HCT116 (cell line): ENCODE measurements around the gene C17orf100. TPM values are rescaled to one million over a fixed set of nuclear protein-coding genes. Genes with fewer than 3 reads are reported as not detected.

Experiments
- ATAC-seq: fragments of 200-7000 bp; cut with Tn5 transposase; 2 replicates; pipeline ENCODE4 v1.9.1; 2020; ENCODE audit warnings: mild to moderate bottlenecking, moderate library complexity
- BruUV-seq: library from RNA; stranded (reverse); fragments of 400-500 nt; replicated peaks from 2 replicates; lab custom pipeline; 2021; lab: Mats Ljungman, UMichigan
- CTCF ChIA-PET: fragments of 300-600 bp; sonication (Branson Sonifier 250); formaldehyde crosslinking; loops from one replicate; lab custom pipeline; 2021; ENCODE audit warnings: antibody characterized with exemption; lab: Charles Lee
- POLR2A ChIA-PET: fragments of 300-600, 350-600 bp; sonication (Branson Sonifier 250); formaldehyde crosslinking; loops from one replicate; lab custom pipeline; 2021; ENCODE audit warnings: antibody characterized with exemption; lab: Charles Lee
- RAD21 ChIA-PET, 2 experiments: fragments of 300-600 bp; sonication (Branson Sonifier 250); formaldehyde crosslinking; loops; one replicate each; lab custom pipeline; 2023; ENCODE audit warnings: low total read pairs in 2 of 2; ENCODE audit not compliant: uncharacterized antibody in 2 of 2, unreplicated experiment in 2 of 2, low non-redundant PET in 1 of 2; lab: Charles Lee
- DNase-seq: peaks from one replicate; pipeline ENCODE4 v3.0.0-alpha.2; 2010; ENCODE audit warnings: low read depth, low spot score
- H2AFZ ChIP-seq: fragments of 200-600 bp; shearing (Covaris generic), sonication (generic); 2 replicates; pipeline ENCODE4 v1.6.1; 2017; ENCODE audit warnings: low read depth, mixed run types, mixed read lengths, antibody characterized with exemption, low read length; ENCODE audit not compliant: poor library complexity, severe bottlenecking
- H3K27ac ChIP-seq: 2 replicates; pipeline ENCODE4 v1.5.1; 2012; ENCODE audit warnings: low read depth, low read length
- H3K27me3 ChIP-seq: fragments of 200-600 bp; sonication (generic); 2 replicates; pipeline ENCODE4 v1.6.1; 2016; ENCODE audit warnings: mixed run types, low read length, mixed read lengths; ENCODE audit not compliant: insufficient read depth
- H3K36me3 ChIP-seq, 2 experiments: fragments of 200-500 bp in 1 of 2; fragments of 200-600 bp in 1 of 2; sonication (Bioruptor generic) in 1 of 2; sonication (generic) in 1 of 2; 2 replicates each; pipeline versions ENCODE4 v1.5.1 to v1.6.1; 2014 to 2016; ENCODE audit warnings: low read length in 2 of 2, inconsistent platforms in 1 of 2, mixed read lengths in 1 of 2, mixed run types in 1 of 2; ENCODE audit not compliant: insufficient read depth in 2 of 2, control insufficient read depth in 1 of 2
- H3K4me1 ChIP-seq, 2 experiments: fragments of 200-600 bp in 1 of 2; sonication (generic) in 1 of 2; 2 replicates each; pipeline versions ENCODE4 v1.5.1 to v1.6.1; 2012 to 2017; ENCODE audit warnings: low read length in 2 of 2, inconsistent platforms in 1 of 2, mild to moderate bottlenecking in 1 of 2, mixed read lengths in 1 of 2, mixed run types in 1 of 2, moderate library complexity in 1 of 2; ENCODE audit not compliant: insufficient read depth in 2 of 2, control insufficient read depth in 1 of 2
- H3K4me2 ChIP-seq: fragments of 200-600 bp; sonication (generic); 2 replicates; pipeline ENCODE4 v1.6.1; 2017; ENCODE audit warnings: mixed run types, low read length, mixed read lengths
- H3K4me3 ChIP-seq, 2 experiments: fragments of 200-600 bp in 1 of 2; sonication (generic) in 1 of 2; replicated peaks in 1 of 2; 2 replicates each; pipeline ENCODE4 v1.5.1; 2011 to 2016; ENCODE audit warnings: low read length in 2 of 2, control low read depth in 1 of 2, low read depth in 1 of 2, mild to moderate bottlenecking in 1 of 2, mixed read lengths in 1 of 2, mixed run types in 1 of 2
- H3K79me2 ChIP-seq: fragments of 200-600 bp; sonication (generic); 2 replicates; pipeline ENCODE4 v1.6.1; 2017; ENCODE audit warnings: mild to moderate bottlenecking, mixed run types, low read length, moderate library complexity, mixed read lengths; ENCODE audit not compliant: insufficient read depth
- H3K9ac ChIP-seq: fragments of 200-600 bp; sonication (generic); 2 replicates; pipeline ENCODE4 v1.6.1; 2016; ENCODE audit warnings: low read length, mixed read lengths
- H3K9me2 ChIP-seq: fragments of 200-600 bp; sonication (generic), shearing (Covaris generic); 2 replicates; pipeline ENCODE4 v1.6.1; 2017; ENCODE audit warnings: mixed run types, mild to moderate bottlenecking, moderate library complexity; ENCODE audit not compliant: insufficient read depth
- H3K9me3 ChIP-seq, 2 experiments: fragments of 200-500 bp in 1 of 2; fragments of 200-600 bp in 1 of 2; sonication (Bioruptor generic) in 1 of 2; sonication (generic) in 1 of 2; 2 replicates each; pipeline ENCODE4 v1.6.1; 2014 to 2017; ENCODE audit warnings: low read length in 2 of 2, mixed read lengths in 2 of 2, inconsistent platforms in 1 of 2, low read depth in 1 of 2, mild to moderate bottlenecking in 1 of 2, mixed run types in 1 of 2, moderate library complexity in 1 of 2; ENCODE audit not compliant: control insufficient read depth in 1 of 2, insufficient read depth in 1 of 2
- H4K20me1 ChIP-seq: fragments of 200-600 bp; sonication (generic), shearing (Covaris generic); 2 replicates; pipeline ENCODE4 v1.6.1; 2017; ENCODE audit warnings: mixed run types, mild to moderate bottlenecking, moderate library complexity; ENCODE audit not compliant: insufficient read depth
- CBX3 ChIP-seq: IDR thresholded peaks from 2 replicates; pipeline ENCODE4 v1.6.1; 2012; ENCODE audit warnings: low read depth
- CEBPB ChIP-seq: IDR thresholded peaks from 2 replicates; pipeline ENCODE4 v1.6.1; 2012; ENCODE audit warnings: low read depth
- CTCF ChIP-seq, 3 experiments: fragments of 200-600 bp in 1 of 3; sonication (generic) in 1 of 3; IDR thresholded peaks in 2 of 3; conservative IDR thresholded peaks in 1 of 3; 2 replicates each; pipeline ENCODE4 v1.5.1; 2012 to 2017; ENCODE audit warnings: low read depth in 2 of 3, low read length in 2 of 3, antibody characterized with exemption in 1 of 3, borderline replicate concordance in 1 of 3, control low read depth in 1 of 3, mild to moderate bottlenecking in 1 of 3, mixed read lengths in 1 of 3, mixed run types in 1 of 3, moderate library complexity in 1 of 3; ENCODE audit not compliant: insufficient read depth in 1 of 3
- EGR1 ChIP-seq: IDR thresholded peaks from 2 replicates; pipeline ENCODE4 v1.6.1; 2012; ENCODE audit warnings: low read depth
- EZH2 ChIP-seq: fragments of 200-600 bp; sonication (generic); IDR thresholded peaks from 2 replicates; pipeline ENCODE4 v1.6.1; 2017; ENCODE audit warnings: antibody characterized with exemption, mixed run types
- EZH2phosphoT487 ChIP-seq: fragments of 200-600 bp; IDR thresholded peaks from 2 replicates; pipeline ENCODE4 v1.6.1; 2018; ENCODE audit warnings: antibody characterized with exemption, borderline replicate concordance
- FOSL1 ChIP-seq: IDR thresholded peaks from 2 replicates; pipeline ENCODE4 v1.6.1; 2012; ENCODE audit warnings: low read depth
- JUND ChIP-seq: IDR thresholded peaks from 2 replicates; pipeline ENCODE4 v1.6.1; 2012
- MAX ChIP-seq: IDR thresholded peaks from 2 replicates; pipeline ENCODE4 v1.6.1; 2012
- POLR2A ChIP-seq: IDR thresholded peaks from 2 replicates; pipeline ENCODE4 v1.7.0; 2011; ENCODE audit warnings: borderline replicate concordance; ENCODE audit not compliant: insufficient read depth, insufficient read length; ENCODE audit errors: extremely low read depth
- RAD21 ChIP-seq: IDR thresholded peaks from 2 replicates; pipeline ENCODE4 v1.6.1; 2012; ENCODE audit warnings: low read depth, mild to moderate bottlenecking
- SIN3A ChIP-seq: IDR thresholded peaks from 2 replicates; pipeline ENCODE4 v1.6.1; 2012; ENCODE audit warnings: low read depth
- SP1 ChIP-seq: IDR thresholded peaks from 2 replicates; pipeline ENCODE4 v1.6.1; 2012; ENCODE audit warnings: low read depth
- SRF ChIP-seq: IDR thresholded peaks from 2 replicates; pipeline ENCODE4 v1.6.1; 2012; ENCODE audit warnings: low read depth
- TCF7L2 ChIP-seq: IDR thresholded peaks from 2 replicates; pipeline ENCODE4 v1.7.0; 2011; ENCODE audit warnings: borderline replicate concordance, inconsistent platforms; ENCODE audit not compliant: insufficient read depth, insufficient read length; ENCODE audit errors: extremely low read depth
- YY1 ChIP-seq: IDR thresholded peaks from 2 replicates; pipeline ENCODE4 v1.6.1; 2011; ENCODE audit warnings: low read length, low read depth, moderate library complexity, mild to moderate bottlenecking; ENCODE audit not compliant: insufficient replicate concordance; ENCODE audit errors: extremely low read depth
- ZFX ChIP-seq: fragments of 450-650 bp; IDR thresholded peaks from 2 replicates; pipeline ENCODE4 v1.6.1; 2017
- intact Hi-C: fragments of 100-400 bp; cut with micrococcal nuclease; formaldehyde crosslinking; loops from 2 replicates; pipeline ENCODE4 v1.10.0; 2022
- total RNA-seq: library from RNA; stranded (reverse); gene quantifications from one replicate; pipeline ENCODE4 v1.2.1, GENCODE V29; 2021; ENCODE audit not compliant: unreplicated experiment
- TF ChIP-seq, protein P1 (sequence below): IDR thresholded peaks from 2 replicates; pipeline ENCODE4 v1.6.1; 2012; ENCODE audit warnings: low read depth
- TF ChIP-seq, protein P2 (sequence below): IDR thresholded peaks from 2 replicates; pipeline ENCODE4 v1.6.1; 2011; ENCODE audit warnings: mild to moderate bottlenecking, low read length, moderate library complexity; ENCODE audit not compliant: insufficient replicate concordance; ENCODE audit errors: extremely low read depth
- TF ChIP-seq, protein P3 (sequence below): IDR thresholded peaks from 2 replicates; pipeline ENCODE4 v1.6.1; 2012

C17orf100 gene
- total RNA-seq, 1 experiment from 2014 or later: 0.76 TPM

GRCh38 chr17:6681671-6682070, 30.1 kb downstream of the C17orf100 start:
- Histone ChIP-seq H3K4me2 (no peak overlapping the region), H2AFZ (no peak overlapping the region), H3K36me3 (no peaks in the 10 kb centered on the region), H3K27ac (no peak overlapping the region), H3K9me3 (no peaks in the 10 kb centered on the region), H3K79me2 (no peaks in the 10 kb centered on the region), H3K9me2 (no peaks in the 10 kb centered on the region), H3K4me3 (no peak overlapping the region), H3K9ac (no peak overlapping the region), H3K4me1 (no peaks in the 10 kb centered on the region), H4K20me1 (no peaks in the 10 kb centered on the region), H3K27me3 (no peaks in the 10 kb centered on the region)
- ChIA-PET POLR2A (no interaction called here), RAD21 (no interaction called here), CTCF (no interaction called here)
- BruUV-seq: no TSS peak
- no peak for ATAC-seq
- DNase-seq: no peak
- TF ChIP-seq FOSL1 (no peak), JUND (no peak), SIN3A (no peak), POLR2A (no peak), EZH2phosphoT487 (no peak), EGR1 (no peak), CTCF (IDR thresholded peaks at IDR 0.05 in 2 of 3, conservative IDR thresholded peaks at IDR 0.05 in 1 of 3; ENCODE audit: borderline replicate concordance in 1 of 3, insufficient read depth in 1 of 3, low read depth in 2 of 3, low read length in 2 of 3) (no peak), CEBPB (no peak), ZFX (no peak), SRF (no peak), EZH2 (no peak), CBX3 (no peak), RAD21 (no peak), MAX (no peak), YY1 (no peak), TCF7L2 (no peak), SP1 (no peak)
- TF ChIP-seq, protein P1, sequence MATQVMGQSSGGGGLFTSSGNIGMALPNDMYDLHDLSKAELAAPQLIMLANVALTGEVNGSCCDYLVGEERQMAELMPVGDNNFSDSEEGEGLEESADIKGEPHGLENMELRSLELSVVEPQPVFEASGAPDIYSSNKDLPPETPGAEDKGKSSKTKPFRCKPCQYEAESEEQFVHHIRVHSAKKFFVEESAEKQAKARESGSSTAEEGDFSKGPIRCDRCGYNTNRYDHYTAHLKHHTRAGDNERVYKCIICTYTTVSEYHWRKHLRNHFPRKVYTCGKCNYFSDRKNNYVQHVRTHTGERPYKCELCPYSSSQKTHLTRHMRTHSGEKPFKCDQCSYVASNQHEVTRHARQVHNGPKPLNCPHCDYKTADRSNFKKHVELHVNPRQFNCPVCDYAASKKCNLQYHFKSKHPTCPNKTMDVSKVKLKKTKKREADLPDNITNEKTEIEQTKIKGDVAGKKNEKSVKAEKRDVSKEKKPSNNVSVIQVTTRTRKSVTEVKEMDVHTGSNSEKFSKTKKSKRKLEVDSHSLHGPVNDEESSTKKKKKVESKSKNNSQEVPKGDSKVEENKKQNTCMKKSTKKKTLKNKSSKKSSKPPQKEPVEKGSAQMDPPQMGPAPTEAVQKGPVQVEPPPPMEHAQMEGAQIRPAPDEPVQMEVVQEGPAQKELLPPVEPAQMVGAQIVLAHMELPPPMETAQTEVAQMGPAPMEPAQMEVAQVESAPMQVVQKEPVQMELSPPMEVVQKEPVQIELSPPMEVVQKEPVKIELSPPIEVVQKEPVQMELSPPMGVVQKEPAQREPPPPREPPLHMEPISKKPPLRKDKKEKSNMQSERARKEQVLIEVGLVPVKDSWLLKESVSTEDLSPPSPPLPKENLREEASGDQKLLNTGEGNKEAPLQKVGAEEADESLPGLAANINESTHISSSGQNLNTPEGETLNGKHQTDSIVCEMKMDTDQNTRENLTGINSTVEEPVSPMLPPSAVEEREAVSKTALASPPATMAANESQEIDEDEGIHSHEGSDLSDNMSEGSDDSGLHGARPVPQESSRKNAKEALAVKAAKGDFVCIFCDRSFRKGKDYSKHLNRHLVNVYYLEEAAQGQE: no peak
- TF ChIP-seq, protein P2, sequence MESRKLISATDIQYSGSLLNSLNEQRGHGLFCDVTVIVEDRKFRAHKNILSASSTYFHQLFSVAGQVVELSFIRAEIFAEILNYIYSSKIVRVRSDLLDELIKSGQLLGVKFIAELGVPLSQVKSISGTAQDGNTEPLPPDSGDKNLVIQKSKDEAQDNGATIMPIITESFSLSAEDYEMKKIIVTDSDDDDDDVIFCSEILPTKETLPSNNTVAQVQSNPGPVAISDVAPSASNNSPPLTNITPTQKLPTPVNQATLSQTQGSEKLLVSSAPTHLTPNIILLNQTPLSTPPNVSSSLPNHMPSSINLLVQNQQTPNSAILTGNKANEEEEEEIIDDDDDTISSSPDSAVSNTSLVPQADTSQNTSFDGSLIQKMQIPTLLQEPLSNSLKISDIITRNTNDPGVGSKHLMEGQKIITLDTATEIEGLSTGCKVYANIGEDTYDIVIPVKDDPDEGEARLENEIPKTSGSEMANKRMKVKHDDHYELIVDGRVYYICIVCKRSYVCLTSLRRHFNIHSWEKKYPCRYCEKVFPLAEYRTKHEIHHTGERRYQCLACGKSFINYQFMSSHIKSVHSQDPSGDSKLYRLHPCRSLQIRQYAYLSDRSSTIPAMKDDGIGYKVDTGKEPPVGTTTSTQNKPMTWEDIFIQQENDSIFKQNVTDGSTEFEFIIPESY: no peak
- TF ChIP-seq, protein P3, sequence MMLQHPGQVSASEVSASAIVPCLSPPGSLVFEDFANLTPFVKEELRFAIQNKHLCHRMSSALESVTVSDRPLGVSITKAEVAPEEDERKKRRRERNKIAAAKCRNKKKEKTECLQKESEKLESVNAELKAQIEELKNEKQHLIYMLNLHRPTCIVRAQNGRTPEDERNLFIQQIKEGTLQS: no peak
- intact Hi-C loops: no loop called here
